ENCODE results near the gene IRX4. TPM values are rescaled to one million over a fixed set of nuclear protein-coding genes. Genes with fewer than 3 reads are reported as not detected.

IRX4 gene
- total and polyA plus RNA-seq, 2 donors (not counting 3 experiments of a cell fraction or from before 2014, with no cell fraction given) = not detected

DNA sequence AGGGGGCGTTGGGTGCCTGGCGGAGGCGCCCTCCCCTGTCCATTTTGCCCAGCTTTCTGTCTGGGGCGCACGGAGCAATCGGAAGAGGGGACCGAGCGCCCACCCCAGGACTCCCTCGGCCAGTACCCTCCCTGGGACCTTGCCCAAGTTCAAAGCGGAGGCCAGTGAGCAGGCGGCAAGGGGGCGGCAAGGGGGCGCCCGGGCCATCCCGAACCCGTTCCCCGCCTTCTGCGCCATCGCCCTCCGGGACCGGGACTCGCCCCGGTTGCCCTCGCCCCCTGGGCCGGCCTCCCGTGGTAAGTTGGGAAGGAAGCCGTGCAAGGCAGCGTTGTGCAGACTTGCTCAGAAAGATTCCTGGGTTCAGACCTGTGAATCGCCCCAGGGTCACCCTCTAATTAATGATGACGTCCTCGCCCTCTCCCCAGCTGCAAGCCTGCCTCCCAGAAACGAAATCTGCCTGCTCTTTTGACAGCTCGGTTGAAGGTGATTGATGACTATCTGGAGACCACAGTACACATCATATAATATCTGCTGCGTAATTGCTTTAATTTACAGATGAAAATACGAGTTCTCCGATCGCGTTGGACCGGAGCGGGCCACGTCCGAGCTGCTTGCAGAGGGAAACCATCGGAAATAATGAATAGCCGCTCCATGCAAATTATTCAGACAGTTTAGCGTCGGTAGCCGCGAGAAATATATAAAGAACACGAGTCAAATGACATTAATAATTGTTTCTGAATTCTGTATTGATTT lies 1.4 kb upstream of the IRX4 start:
- Histone ChIP-seq H4K20me1 (replicated peaks; ENCODE audit: control insufficient read depth, extremely low read depth, insufficient read depth, low read length) (no peaks in the 10 kb centered on the region), H3K27me3 (ENCODE audit: control insufficient read depth in 2 of 2, insufficient read depth in 2 of 2, low read length in 2 of 2) (peaks cover 72 to 88% of the 10 kb centered on the region in 2 experiments), H3K9me3 (replicated peaks; ENCODE audit: control insufficient read depth, insufficient read depth, low read length) (no peaks in the 10 kb centered on the region), H3K27ac (ENCODE audit: insufficient read depth, low read depth, low read length) (no peak overlapping the region), H3K4me1 (ENCODE audit: control insufficient read depth, extremely low read depth, insufficient read depth, low read length) (no peaks in the 10 kb centered on the region), H3K79me2 (ENCODE audit: control insufficient read depth, insufficient read depth, low read length) (no peaks in the 10 kb centered on the region), H3K9ac (replicated peaks; ENCODE audit: extremely low read depth, insufficient read depth, low read length) (no peak overlapping the region), H3K9me1 (replicated peaks; ENCODE audit: control insufficient read depth, extremely low read depth, insufficient read depth, low read length) (no peaks in the 10 kb centered on the region), H3K4me3 (replicated peaks in 1 of 3; ENCODE audit: insufficient read depth in 1 of 3, low read depth in 1 of 3, low read length in 3 of 3) (no peak overlapping the region), H3K36me3 (ENCODE audit: control insufficient read depth in 2 of 2, extremely low read depth in 1 of 2, insufficient read depth in 2 of 2, low read length in 2 of 2) (no peaks in the 10 kb centered on the region), H3K4me2 (ENCODE audit: insufficient read depth, low read length) (no peak overlapping the region), H2AFZ (ENCODE audit: low read depth, low read length) (no peak overlapping the region)
- ChIA-PET CTCF (interaction anchor here (0.9 kb wide), 1 partner anchor 120 kb away, joined by 3 read pairs; no protein-coding TSS in a partner anchor), POLR2A (no interaction called here)
- TF ChIP-seq POLR2A (IDR thresholded peaks at IDR 0.05; ENCODE audit: low read depth, low read length) (no peak), FOS (IDR thresholded peaks at IDR 0.05; ENCODE audit: borderline replicate concordance, insufficient read depth, low read length) (no peak), MYC (IDR thresholded peaks at IDR 0.05; ENCODE audit: low read depth, low read length) (no peak), EZH2 (IDR thresholded peaks at IDR 0.05; ENCODE audit: borderline replicate concordance, low read depth, low read length, severe bottlenecking) (peak; percentile 95), JUN (IDR thresholded peaks at IDR 0.05; ENCODE audit: borderline replicate concordance, insufficient read depth, insufficient read length, low read depth) (no peak)
- TF ChIP-seq, protein P1, sequence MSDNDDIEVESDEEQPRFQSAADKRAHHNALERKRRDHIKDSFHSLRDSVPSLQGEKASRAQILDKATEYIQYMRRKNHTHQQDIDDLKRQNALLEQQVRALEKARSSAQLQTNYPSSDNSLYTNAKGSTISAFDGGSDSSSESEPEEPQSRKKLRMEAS (IDR thresholded peaks at IDR 0.05; ENCODE audit: insufficient read depth, insufficient read length) = no peak
- BruUV-seq (replicated peaks) = no TSS peak
- DNase-seq (ENCODE audit: low read depth, low spot score) = no peak
- intact Hi-C loops (cut with micrococcal nuclease) = no loop called here
- no peak for FAIRE-seq
- dilution Hi-C loops (cut with MboI; ENCODE audit: extremely low pct_ligation_motif_present, low sequenced_read_pairs) = no loop called here
